Putamen (tissue), 1 donor: ENCODE measurements around the gene SLC8B1.

Experiments
- DNase-seq: peaks from one replicate; pipeline ENCODE4 v3.0.0-alpha.2; 2016; ENCODE audit warnings: low spot score

SLC8B1 gene

DNA sequence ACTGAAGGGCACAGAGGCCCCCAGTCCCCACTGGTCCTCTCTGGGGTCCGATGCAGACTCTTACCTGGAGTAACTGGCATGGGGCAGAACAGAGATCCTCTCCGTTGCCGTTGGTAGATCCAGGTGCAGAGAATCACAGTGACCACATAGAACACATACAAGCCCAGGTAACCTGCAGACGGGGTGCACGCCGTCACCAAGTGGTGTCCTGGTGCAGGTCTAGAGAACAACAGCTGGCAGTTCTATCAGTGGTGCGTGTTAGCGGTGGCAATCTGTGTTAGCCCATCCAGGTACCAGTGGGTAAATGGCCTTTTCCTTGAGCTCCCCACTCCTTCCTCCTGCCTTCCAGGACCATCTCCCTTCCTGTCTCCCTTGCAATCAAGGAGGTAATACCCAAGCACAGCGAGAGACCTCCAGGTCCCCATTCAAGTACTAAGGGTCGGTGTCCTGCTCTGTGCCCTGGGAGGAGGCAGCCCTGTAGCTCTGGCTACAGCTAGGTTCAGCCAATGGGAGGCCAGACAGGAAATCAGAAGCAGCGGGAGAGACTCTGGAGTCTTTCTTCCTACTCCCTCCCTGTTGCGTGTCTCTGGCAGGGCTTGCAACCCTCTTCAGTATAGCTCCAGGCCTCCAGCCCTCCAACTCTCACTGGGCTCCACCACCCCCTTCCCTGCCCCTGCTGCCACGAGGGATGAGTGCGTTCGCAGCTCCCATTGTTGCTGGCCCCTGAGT is 15.8 kb downstream of the SLC8B1 start:
- no peak for DNase-seq

- no peak for DNase-seq
Measured at GRCh38 chr12:113318046-113318656, 16.8 kb downstream of the SLC8B1 start.

DNA sequence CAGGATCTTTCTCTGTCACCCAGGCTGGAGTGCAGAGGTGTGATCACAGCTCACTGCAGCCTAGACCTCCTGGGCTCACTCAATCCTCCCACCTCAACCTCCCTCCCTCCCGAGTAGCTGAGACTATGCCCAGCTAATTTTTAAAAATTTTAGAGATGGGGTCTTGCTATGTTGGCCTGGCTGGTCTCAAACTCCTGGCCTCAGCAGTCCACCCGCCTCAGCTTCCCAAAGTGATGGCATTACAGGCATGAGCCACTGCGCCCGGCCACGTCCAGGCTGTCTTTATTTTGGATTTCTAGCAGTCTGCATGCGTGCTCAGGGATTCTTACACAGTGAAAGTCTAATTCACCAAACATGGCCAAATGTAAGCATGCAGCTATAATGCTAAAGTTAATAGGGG is 17.8 kb downstream of the SLC8B1 start:
- DNase-seq, result no peak

DNA sequence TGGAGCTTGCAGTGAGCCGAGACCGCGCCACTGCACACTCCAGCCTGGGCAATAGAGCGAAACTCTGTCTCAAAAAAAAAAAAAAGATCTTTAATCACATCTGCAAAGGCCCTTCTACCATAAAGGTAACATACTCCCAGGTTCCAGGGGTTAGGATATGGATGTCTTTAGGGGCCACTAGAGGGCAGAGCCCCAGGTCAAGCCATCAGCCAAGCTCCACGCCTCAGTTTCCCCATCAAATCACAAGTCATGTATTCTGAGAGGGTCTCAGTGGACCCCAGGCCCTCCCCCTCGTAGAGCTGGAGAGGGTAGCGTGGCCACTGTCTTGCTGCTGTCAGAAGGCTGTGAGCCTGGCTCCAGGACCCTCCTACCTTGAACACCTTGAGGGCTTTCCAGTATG is 18.8 kb downstream of the SLC8B1 start:
- DNase-seq, result no peak

DNA sequence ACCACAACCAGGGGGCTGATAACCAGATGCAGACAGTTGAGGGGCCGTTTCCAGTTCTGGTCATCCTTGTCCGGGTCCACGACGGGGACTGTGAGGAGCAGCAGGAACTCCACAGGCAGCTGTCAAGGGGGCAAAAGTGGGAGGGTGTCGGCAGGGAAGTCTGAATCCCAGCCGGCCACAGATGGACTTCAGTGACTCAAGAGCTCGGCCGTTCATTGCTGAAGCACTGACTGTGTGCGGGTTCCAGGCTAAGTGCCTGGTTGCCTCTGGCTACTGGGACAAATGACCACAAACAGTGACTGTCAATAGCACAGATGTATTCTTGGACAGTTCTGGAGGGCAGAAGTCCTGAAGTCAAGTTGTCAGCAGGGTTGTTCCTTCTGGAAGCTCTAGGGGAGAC is 19.6 kb downstream of the SLC8B1 start:
- DNase-seq, result no peak

GRCh38 chr12:113314121-113314529 is 20.8 kb downstream of the SLC8B1 start:
- peak; percentile 68 for DNase-seq

DNA sequence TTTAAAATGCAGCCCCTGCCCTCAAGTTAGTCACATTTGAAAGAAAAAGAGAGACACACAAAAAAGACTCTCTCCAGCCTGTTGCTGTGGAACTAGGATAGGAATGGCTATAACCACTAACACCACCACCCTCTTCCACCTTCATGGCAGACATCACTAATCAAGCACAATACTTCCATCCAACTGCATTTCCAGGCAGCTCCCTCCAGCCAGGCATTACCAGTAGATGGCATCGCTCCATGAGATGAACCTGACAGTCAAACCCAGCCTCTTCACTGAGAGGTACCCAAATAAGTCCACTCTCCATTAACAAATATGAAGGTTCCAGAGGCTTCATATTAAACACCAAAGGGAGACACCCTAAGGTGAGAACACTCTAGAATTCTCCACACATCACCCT is 24.4 kb downstream of the SLC8B1 start:
- no peak for DNase-seq

DNA sequence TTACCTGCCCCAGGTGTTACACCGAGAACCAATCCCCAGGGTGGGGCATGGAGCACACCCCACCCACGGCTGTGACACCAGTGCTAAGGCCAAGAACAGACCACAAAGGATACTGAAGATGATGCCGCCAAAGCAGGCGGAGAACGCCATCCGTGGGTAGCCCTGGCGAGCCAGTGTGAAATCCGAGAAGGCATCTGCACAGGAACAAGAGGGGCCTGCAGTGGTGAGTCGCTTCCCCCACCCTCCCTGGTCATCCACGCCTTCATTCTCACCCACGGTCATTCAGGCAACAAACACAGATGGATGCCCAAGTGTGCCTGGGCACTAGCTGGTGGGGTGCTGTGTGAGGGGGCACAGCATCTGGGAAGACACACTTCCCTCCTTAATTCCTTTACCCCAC is 28.5 kb downstream of the SLC8B1 start:
- no peak for DNase-seq

GRCh38 chr12:113305281-113305856 is 29.5 kb downstream of the SLC8B1 start:
- no peak for DNase-seq

DNA sequence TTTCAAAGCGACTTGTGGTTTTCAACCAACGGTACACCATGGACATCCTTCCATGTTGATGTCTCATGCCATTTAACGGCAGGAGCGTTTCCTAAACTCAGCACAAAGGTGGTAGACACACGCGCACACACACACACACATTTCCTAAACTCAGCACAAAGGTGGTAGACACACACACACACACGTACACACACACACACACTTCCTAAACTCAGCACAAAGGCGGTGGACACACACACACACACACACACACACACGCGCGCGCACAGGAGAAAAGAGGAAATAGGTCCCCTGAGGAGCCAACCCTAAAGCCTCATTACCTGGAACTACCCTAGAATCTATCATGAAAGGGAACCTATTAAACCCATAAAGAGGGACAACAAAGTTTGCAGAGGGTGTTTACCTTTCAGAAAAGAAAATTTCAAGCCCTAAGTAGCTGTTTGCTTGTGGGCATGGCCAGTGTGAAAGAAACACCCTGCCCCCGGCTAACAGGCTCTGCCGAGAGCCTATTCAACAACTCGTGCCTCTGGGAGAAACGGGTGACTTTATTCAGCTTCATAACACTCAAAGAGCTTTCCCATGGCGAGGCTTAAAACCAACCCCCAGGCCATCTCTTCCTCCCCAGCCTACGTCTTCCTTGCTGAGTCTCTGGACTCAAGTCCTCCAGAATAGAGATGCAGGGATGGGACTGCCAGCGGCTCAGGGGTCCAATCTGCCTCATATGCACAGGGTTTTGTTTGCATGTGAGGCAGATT is 31.8 kb downstream of the SLC8B1 start:
- DNase-seq, result no peak

GRCh38 chr12:113302466-113302865 is 32.4 kb downstream of the SLC8B1 start:
- DNase-seq, result peak; percentile 49

DNA sequence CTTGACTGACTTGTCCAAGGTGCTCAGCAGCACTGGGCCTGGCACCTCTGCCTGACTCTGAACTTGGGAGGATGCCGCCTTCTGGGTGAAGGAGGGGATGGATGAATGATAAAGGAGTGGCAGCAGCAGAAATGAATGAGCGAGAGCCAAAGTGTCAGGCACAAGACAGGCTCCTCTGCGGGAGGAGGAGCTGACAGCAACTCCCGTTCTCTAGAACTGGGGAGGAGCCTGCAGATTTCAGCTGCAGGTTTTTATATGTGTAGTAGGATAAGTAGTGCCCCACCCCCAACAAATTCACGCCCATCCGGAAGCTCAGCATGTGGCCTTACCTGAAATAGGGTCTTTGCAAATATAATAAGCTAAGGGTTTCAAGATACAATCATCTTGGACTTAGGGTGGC is 33.1 kb downstream of the SLC8B1 start:
- no peak for DNase-seq

GRCh38 chr12:113299619-113300237 is 35.2 kb downstream of the SLC8B1 start:
- no peak for DNase-seq

- DNase-seq, result peak; percentile 40
Measured at GRCh38 chr12:113298861-113299545, 35.9 kb downstream of the SLC8B1 start.

DNA sequence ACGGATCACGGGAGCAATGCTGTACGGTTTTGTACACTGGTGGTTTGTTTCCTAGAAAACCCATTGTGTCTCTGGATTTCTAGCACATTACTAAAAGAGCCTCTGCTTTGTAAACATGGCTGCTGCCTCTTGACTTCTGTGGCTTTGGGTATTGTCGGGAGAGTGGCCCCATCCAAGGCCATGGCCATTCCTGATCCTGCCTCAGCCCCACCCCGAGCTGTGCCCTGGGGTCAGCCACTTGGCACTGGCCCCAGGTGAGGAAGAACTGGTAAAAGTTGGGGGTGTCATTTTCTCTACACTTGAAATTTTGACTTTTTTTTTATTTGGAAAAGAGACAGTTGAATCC is 36.5 kb downstream of the SLC8B1 start:
- DNase-seq, result no peak

DNA sequence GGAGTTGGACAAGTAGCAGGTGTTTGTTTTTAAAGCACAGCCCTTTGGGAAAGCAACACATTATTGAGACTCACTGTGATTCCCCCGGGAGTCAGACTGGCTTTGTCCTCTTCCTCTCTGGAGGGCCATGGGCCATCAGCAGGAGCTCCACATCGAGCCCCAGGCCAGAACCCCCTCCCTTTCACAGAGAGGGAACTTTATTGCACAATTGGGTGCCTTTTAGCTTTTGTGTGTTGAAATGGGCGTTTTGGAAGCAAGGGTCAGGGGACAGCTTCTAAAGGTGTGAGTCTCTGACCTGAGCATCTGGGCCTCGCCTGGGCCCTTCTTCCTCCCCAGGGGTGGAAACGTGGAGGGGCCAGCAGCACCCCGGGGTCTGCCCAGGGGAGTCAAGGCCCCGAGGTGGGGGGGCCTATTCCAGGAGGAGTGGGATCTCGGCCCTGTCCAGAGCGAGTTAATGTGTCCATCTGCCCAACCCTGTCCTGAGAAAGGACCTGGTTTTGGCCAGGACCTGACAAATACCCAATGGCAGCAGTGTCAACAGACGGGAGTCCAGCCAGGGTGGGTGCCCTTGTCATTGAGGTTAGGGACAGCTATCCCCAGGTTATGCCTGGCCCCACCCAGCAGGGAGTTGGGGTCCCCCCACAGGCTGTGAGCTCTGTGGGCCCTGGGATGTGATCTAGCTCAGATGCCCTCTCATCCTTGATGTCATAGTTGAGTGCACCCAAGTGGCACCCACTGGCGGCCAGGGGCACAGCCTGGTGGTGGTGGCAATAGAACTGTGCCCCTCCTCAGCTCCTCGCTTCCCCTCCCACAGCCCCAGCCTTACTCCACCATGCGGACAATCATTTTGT is 37.1 kb downstream of the SLC8B1 start:
- DNase-seq, result no peak

DNA sequence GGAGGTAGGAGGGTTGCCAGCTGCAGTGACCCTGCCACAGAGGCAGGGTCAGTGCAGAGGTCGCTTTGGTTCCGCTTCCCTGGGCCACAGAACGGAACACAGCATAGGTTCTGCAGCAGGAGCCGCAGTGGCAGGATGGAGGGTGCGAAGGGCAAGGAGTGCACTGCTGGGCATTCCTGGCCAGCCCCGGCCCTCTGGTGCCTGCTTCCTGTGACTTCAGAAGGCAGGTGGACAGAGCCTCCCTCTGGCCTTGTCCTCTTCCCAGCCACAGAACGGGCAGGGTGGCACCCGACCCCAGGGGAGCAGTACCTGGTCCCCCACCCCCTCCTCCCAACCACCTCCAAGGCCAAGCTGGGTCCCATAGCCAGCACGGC is 37.7 kb downstream of the SLC8B1 start:
- no peak for DNase-seq

GRCh38 chr12:113296557-113297213 is 38.2 kb downstream of the SLC8B1 start:
- DNase-seq, result no peak

DNA sequence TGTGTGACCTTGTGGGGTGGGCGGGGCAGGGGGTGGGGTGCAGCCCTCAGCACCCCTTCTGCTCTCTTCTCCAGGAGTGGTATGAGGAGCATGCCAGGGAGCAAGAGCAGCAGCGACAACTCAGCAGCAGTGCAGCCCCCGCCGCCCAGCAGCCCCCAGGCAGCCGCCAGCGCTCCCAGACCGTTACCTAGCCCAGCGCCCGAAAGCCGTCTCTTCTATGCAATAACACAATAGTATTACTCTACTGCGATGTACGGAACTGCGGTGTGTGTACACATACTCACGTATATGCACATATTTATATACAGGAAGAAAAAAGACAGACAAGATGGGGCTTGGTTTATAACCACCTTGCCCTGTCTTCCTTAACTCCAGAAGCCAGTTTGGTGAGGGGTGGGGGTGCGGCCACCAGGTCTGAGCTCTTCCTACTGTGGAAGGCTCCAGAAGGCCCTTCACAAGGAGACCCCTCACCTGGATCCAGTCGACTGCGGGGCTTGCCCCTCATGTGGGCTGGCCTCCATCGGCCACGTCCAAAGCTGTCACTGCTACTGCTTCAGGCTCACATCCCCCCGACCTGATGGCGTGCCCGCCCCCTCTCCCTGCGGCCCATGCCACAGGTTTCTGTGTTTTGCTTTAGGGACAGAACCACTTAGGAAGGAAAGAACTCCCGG is 38.9 kb downstream of the SLC8B1 start:
- DNase-seq, result no peak

GRCh38 chr12:113293100-113293499 is 41.8 kb downstream of the SLC8B1 start:
- no peak for DNase-seq
